NB4 (cell line): Measurements from ENCODE around the gene PCNX2.

ENCODE experiments used
- DNase-seq: peaks from one replicate; pipeline ENCODE4 v3.0.0; 2010; ENCODE audit warnings: low read depth
- H3K4me3 ChIP-seq: one replicate; pipeline ENCODE4 v1.5.1; 2011; ENCODE audit warnings: mild to moderate bottlenecking, low read depth, low read length, moderate library complexity
- MYC ChIP-seq: IDR thresholded peaks from 2 replicates; pipeline ENCODE4 v1.6.1; 2011; ENCODE audit warnings: low read depth, low read length
- POLR2A ChIP-seq: IDR thresholded peaks from 2 replicates; pipeline ENCODE4 v1.6.1; 2011; ENCODE audit warnings: mild to moderate bottlenecking; ENCODE audit not compliant: insufficient read length; ENCODE audit errors: extremely low read depth
- TF ChIP-seq, protein P1 (sequence below): IDR thresholded peaks from 2 replicates; pipeline ENCODE4 v1.6.1; 2011; ENCODE audit warnings: low read depth, low read length
- TF ChIP-seq, protein P2 (sequence below): IDR thresholded peaks from one replicate; pipeline ENCODE4 v1.5.1; 2012; ENCODE audit warnings: low read depth, low read length

Gene PCNX2

DNA sequence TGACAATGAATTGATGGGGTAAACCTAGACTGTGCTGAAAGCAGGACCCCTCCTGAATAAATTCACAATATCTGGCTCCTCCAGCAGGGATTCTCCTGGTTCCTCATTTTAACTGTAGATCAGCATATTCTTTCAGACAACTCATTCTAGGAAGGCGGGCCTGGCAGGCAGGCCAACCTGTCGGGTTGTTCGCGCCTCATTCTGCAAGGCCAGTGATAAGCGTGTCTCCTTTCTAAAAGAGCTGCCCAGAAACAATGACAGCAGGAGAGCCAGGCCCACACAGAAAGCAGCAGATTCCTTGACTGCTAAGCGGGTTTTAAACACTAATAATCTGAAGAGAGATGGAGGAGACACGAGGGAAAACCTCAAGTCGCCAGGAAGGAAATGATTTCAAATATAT, 275.1 kb downstream of the PCNX2 start:
- TF ChIP-seq POLR2A, result no peak
- no peak for TF ChIP-seq MYC
- TF ChIP-seq, protein P1, sequence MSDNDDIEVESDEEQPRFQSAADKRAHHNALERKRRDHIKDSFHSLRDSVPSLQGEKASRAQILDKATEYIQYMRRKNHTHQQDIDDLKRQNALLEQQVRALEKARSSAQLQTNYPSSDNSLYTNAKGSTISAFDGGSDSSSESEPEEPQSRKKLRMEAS, result no peak
- TF ChIP-seq, protein P2, sequence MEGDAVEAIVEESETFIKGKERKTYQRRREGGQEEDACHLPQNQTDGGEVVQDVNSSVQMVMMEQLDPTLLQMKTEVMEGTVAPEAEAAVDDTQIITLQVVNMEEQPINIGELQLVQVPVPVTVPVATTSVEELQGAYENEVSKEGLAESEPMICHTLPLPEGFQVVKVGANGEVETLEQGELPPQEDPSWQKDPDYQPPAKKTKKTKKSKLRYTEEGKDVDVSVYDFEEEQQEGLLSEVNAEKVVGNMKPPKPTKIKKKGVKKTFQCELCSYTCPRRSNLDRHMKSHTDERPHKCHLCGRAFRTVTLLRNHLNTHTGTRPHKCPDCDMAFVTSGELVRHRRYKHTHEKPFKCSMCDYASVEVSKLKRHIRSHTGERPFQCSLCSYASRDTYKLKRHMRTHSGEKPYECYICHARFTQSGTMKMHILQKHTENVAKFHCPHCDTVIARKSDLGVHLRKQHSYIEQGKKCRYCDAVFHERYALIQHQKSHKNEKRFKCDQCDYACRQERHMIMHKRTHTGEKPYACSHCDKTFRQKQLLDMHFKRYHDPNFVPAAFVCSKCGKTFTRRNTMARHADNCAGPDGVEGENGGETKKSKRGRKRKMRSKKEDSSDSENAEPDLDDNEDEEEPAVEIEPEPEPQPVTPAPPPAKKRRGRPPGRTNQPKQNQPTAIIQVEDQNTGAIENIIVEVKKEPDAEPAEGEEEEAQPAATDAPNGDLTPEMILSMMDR, result no peak

GRCh38 chr1:233019778-233020325, 275.7 kb downstream of the PCNX2 start:
- TF ChIP-seq, protein P1, result no peak
- TF ChIP-seq, protein P2, result no peak
- no peak for TF ChIP-seq MYC
- TF ChIP-seq POLR2A, result no peak
- no peak for DNase-seq
- no peak overlapping the region for H3K4me3 ChIP-seq

More for the DNA sequence above, 275.1 kb downstream of the PCNX2 start:
- DNase-seq, result no peak
- no peak overlapping the region for H3K4me3 ChIP-seq

GRCh38 chr1:233019083-233019482, 276.4 kb downstream of the PCNX2 start:
- H3K4me3 ChIP-seq, result no peak overlapping the region
- TF ChIP-seq POLR2A (no peak), MYC (no peak)
- TF ChIP-seq, protein P2, result no peak
- DNase-seq, result no peak

GRCh38 chr1:233016798-233017197, 278.7 kb downstream of the PCNX2 start:
- no peak overlapping the region for H3K4me3 ChIP-seq
- DNase-seq, result no peak
- TF ChIP-seq, protein P2, result no peak
- no peak for TF ChIP-seq POLR2A
- TF ChIP-seq MYC, result no peak
- TF ChIP-seq, protein P1, result no peak

DNA sequence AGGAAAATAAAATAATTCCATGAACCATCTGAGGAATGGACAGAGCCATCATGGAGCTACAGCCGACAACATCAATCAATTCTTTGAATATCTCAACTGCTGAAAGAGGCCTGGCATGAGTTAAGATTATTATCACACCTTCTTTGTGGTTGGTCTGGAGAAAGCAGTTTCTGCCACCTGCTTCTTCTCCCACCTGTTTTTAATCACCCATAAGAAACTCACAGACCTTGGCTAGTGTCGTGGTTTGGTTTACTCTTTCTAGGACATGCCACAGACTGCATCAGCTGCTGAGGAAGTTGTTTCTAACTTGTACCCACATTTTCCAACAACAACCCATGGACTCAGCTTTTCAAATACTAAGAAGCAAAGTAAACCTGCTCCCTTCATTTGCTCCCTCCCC, 279.6 kb downstream of the PCNX2 start:
- no peak for DNase-seq
- TF ChIP-seq POLR2A (no peak), MYC (no peak)
- no peak overlapping the region for H3K4me3 ChIP-seq

DNA sequence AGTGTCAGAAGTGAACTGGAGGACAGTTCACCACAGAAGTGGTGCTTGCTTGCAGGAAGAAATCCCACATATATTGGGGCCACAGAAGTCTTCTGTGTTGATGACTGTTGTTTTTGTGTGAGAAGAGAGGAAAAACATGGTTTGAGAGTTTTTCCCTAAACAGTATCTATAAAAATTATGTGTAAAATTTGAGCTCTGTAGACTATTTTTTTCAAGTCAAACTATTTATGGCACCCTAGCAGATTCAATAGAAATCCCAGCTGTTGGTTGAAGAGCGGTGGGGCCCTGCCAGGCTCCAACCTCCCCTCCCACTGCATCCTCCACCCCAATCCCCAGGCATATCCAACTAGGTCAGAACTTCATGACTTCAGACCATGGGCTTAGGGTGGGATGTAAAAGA, 283.5 kb downstream of the PCNX2 start:
- H3K4me3 ChIP-seq, result no peak overlapping the region
- DNase-seq, result no peak
- TF ChIP-seq, protein P1, result no peak
- TF ChIP-seq POLR2A (no peak), MYC (no peak)
- TF ChIP-seq, protein P2, result no peak
